ENCODE data around the gene STRADB. TPM values are rescaled to one million over a fixed set of nuclear protein-coding genes. Genes with fewer than 3 reads are reported as not detected.
"Not testable (repeated sequence)": the region's sequence is repeated elsewhere in the genome, so short reads cannot be mapped to it uniquely, and the experiment has no call there.

The STRADB gene
- polyA plus RNA-seq, 3 donors = 12.7 to 41.1 (median 28.0) TPM

GRCh38 chr2:201452922-201453643, 1.5 kb downstream of the STRADB start:
- WGBS, 3 donors = 66 to 90% (median 90%) methylated on average over 6 of the region's 6 CpGs
- no peak overlapping the region for H3K27ac ChIP-seq (ENCODE audit: low read depth, low read length)

- no peak overlapping the region for H3K27ac ChIP-seq (ENCODE audit: low read depth, low read length)
Measured at GRCh38 chr2:201458381-201458780, 6.8 kb downstream of the STRADB start.

- H3K27ac ChIP-seq (ENCODE audit: low read depth, low read length) = no peak overlapping the region
- WGBS, 3 donors = 100% methylated on average over 1 of the region's 1 CpG
Measured at GRCh38 chr2:201460532-201460931, 9.0 kb downstream of the STRADB start.

- WGBS, 3 donors = 88 to 91% (median 88%) methylated on average over 1 of the region's 1 CpG
Measured at GRCh38 chr2:201464547-201464946, 13.0 kb downstream of the STRADB start.

GRCh38 chr2:201465524-201465971, 14.0 kb downstream of the STRADB start:
- WGBS, 3 donors = 83 to 98% (median 94%) methylated on average over 2 of the region's 2 CpGs
- H3K27ac ChIP-seq (ENCODE audit: low read depth, low read length) = no peak overlapping the region

More at GRCh38 chr2:201464547-201464946, 13.0 kb downstream of the STRADB start:
- no peak overlapping the region for H3K27ac ChIP-seq (ENCODE audit: low read depth, low read length)

- 73 to 83% (median 74%) methylated on average over 3 of the region's 3 CpGs for WGBS, 3 donors
- H3K27ac ChIP-seq (ENCODE audit: low read depth, low read length) = no peak overlapping the region
Measured at GRCh38 chr2:201466050-201466675, 14.6 kb downstream of the STRADB start.

GRCh38 chr2:201467666-201468065, 16.1 kb downstream of the STRADB start:
- H3K27ac ChIP-seq (ENCODE audit: low read depth, low read length) = no peak overlapping the region

- 83 to 91% (median 85%) methylated on average over 9 of the region's 9 CpGs for WGBS, 3 donors
- no peak overlapping the region for H3K27ac ChIP-seq (ENCODE audit: low read depth, low read length)
Measured at GRCh38 chr2:201470821-201471731, 19.5 kb downstream of the STRADB start.

GRCh38 chr2:201471732-201472393, 20.3 kb downstream of the STRADB start:
- 58 to 66% (median 61%) methylated on average over 3 of the region's 3 CpGs for WGBS, 3 donors
- H3K27ac ChIP-seq (ENCODE audit: low read depth, low read length) = no peak overlapping the region

- no peak overlapping the region for H3K27ac ChIP-seq (ENCODE audit: low read depth, low read length)
- WGBS, 3 donors = 81 to 91% (median 85%) methylated on average over 3 of the region's 3 CpGs
Measured at GRCh38 chr2:201472411-201472810, 20.9 kb downstream of the STRADB start.

- 88 to 97% (median 88%) methylated on average over 4 of the region's 4 CpGs for WGBS, 3 donors
- no peak overlapping the region for H3K27ac ChIP-seq (ENCODE audit: low read depth, low read length)
Measured at GRCh38 chr2:201482543-201482942, 31.0 kb downstream of the STRADB start.

GRCh38 chr2:201483342-201483741, 31.8 kb downstream of the STRADB start:
- 0 to 40% (median 29%) methylated on average over 1 of the region's 1 CpG for WGBS, 3 donors

GRCh38 chr2:201483758-201484157, 32.2 kb downstream of the STRADB start:
- not testable (repeated sequence) for H3K27ac ChIP-seq (ENCODE audit: low read depth, low read length)
- WGBS, 3 donors = 83 to 92% (median 90%) methylated on average over 4 of the region's 4 CpGs

More at GRCh38 chr2:201483342-201483741, 31.8 kb downstream of the STRADB start:
- H3K27ac ChIP-seq (ENCODE audit: low read depth, low read length) = no peak overlapping the region

GRCh38 chr2:201484805-201485204, 33.3 kb downstream of the STRADB start:
- 15 to 42% (median 26%) methylated on average over 4 of the region's 4 CpGs for WGBS, 3 donors
- no peak overlapping the region for H3K27ac ChIP-seq (ENCODE audit: low read depth, low read length)

- WGBS, 3 donors = 88 to 96% (median 90%) methylated on average over 4 of the region's 4 CpGs
- no peak overlapping the region for H3K27ac ChIP-seq (ENCODE audit: low read depth, low read length)
Measured at GRCh38 chr2:201490291-201490690, 38.8 kb downstream of the STRADB start.

GRCh38 chr2:201496785-201497184, 45.2 kb downstream of the STRADB start:
- H3K27ac ChIP-seq (ENCODE audit: low read depth, low read length) = no peak overlapping the region
- 76 to 82% (median 79%) methylated on average over 1 of the region's 1 CpG for WGBS, 3 donors

- H3K27ac ChIP-seq (ENCODE audit: low read depth, low read length) = no peak overlapping the region
- 61 to 74% (median 70%) methylated on average over 3 of the region's 3 CpGs for WGBS, 3 donors
Measured at GRCh38 chr2:201500534-201500933, 49.0 kb downstream of the STRADB start.

- H3K27ac ChIP-seq (ENCODE audit: low read depth, low read length) = no peak overlapping the region
- WGBS, 3 donors = 92 to 97% (median 97%) methylated on average over 2 of the region's 2 CpGs
Measured at GRCh38 chr2:201502713-201503112, 51.2 kb downstream of the STRADB start.

Data from adipose tissue (tissue), 3 donors.